Measurements from ENCODE around the gene ABCB8. TPM values are rescaled to one million over a fixed set of nuclear protein-coding genes. Genes with fewer than 3 reads are reported as not detected.
A peak's percentile ranks its signal among the peaks of the same experiment; 100 is the strongest.

ABCB8 gene
- total RNA-seq, 2 experiments from 2014 or later: 57.0 to 62.2 TPM

DNA sequence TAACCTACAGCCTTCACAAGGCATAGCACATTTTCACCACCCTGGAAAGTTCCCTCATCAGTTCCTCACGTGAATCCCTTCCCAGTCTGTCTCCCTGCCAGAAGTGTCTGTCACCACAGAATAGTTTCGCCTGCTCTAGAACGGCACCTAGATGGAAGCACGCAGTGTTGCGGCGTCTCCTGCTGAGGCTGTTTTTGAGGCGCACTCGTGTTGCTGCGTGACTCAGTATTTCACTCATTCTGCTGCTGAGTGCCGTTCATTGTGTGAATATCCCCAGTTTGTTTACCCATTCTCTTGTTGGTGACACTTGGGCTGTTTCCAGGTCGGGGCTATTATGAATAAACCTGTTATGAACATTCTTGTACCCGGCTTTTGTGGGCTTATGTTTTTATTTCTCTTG lies 24.7 kb upstream of the ABCB8 start:
- Mint-ChIP-seq H3K27ac (no peak overlapping the region), H3K27me3 (no peaks in the 10 kb centered on the region), H3K4me3 (no peak overlapping the region), H3K4me1 (ENCODE audit: low read depth) (peaks cover 41% of the 10 kb centered on the region), H3K36me3 (ENCODE audit: low read depth) (peaks cover 8% of the 10 kb centered on the region), H3K9me3 (no peaks in the 10 kb centered on the region)
- ATAC-seq (ENCODE audit: poor library complexity): no peak
- Histone ChIP-seq H3K4me3 (ENCODE audit: low read length) (no peak overlapping the region), H3K27ac (ENCODE audit: low read depth in 1 of 2, low read length in 2 of 2) (no peak overlapping the region), H3K27me3 (ENCODE audit: control insufficient read depth in 1 of 2, insufficient read depth in 2 of 2, low read length in 2 of 2) (no peaks in the 10 kb centered on the region), H3K4me1 (ENCODE audit: insufficient read depth, low read length) (peaks cover 47% of the 10 kb centered on the region), H3K36me3 (ENCODE audit: insufficient read depth, low read length) (peaks cover 5% of the 10 kb centered on the region), H3K9me3 (ENCODE audit: control insufficient read depth in 1 of 2, insufficient read depth in 1 of 2, low read length in 2 of 2) (no peaks in the 10 kb centered on the region)
- no peak for TF ChIP-seq CTCF (IDR thresholded peaks at IDR 0.05)
- intact Hi-C loops (cut with DNase I, micrococcal nuclease): no loop called here
- ChIA-PET POLR2A (interaction anchor here (1.4 kb wide), 1 partner anchor 10 kb away, joined by 4 read pairs; no protein-coding TSS in a partner anchor), CTCF (no interaction called here)
- no peak for DNase-seq

- ChIA-PET POLR2A (interaction anchor here (1.8 kb wide), 1 partner anchor 8 kb away, joined by 7 read pairs; no protein-coding TSS in a partner anchor), CTCF (interaction anchor here (1.1 kb wide), 1 partner anchor 43 kb away, joined by 3 read pairs; no protein-coding TSS in a partner anchor)
- no peak for TF ChIP-seq CTCF (IDR thresholded peaks at IDR 0.05)
- H3K4me1 ChIP-seq (ENCODE audit: insufficient read depth, low read length): peaks cover 48% of the 10 kb centered on the region
- intact Hi-C loops (cut with DNase I, micrococcal nuclease): no loop called here
- Mint-ChIP-seq H3K27me3 (no peaks in the 10 kb centered on the region), H3K36me3 (ENCODE audit: low read depth) (peaks cover 8% of the 10 kb centered on the region), H3K4me1 (ENCODE audit: low read depth) (peaks cover 48% of the 10 kb centered on the region), H3K9me3 (no peaks in the 10 kb centered on the region), H3K4me3 (no peak overlapping the region), H3K27ac (no peak overlapping the region)
- H3K27me3 ChIP-seq (ENCODE audit: control insufficient read depth in 1 of 2, insufficient read depth in 2 of 2, low read length in 2 of 2): no peaks in the 10 kb centered on the region
- no peak for DNase-seq
- no peak overlapping the region for H3K27ac ChIP-seq (ENCODE audit: low read depth in 1 of 2, low read length in 2 of 2)
- H3K9me3 ChIP-seq (ENCODE audit: control insufficient read depth in 1 of 2, insufficient read depth in 1 of 2, low read length in 2 of 2): no peaks in the 10 kb centered on the region
- H3K36me3 ChIP-seq (ENCODE audit: insufficient read depth, low read length): peaks cover 5% of the 10 kb centered on the region
- H3K4me3 ChIP-seq (ENCODE audit: low read length): no peak overlapping the region
- ATAC-seq (ENCODE audit: poor library complexity): no peak
Observed at GRCh38 chr7:151005566-151005965, 22.7 kb upstream of the ABCB8 start.

DNA sequence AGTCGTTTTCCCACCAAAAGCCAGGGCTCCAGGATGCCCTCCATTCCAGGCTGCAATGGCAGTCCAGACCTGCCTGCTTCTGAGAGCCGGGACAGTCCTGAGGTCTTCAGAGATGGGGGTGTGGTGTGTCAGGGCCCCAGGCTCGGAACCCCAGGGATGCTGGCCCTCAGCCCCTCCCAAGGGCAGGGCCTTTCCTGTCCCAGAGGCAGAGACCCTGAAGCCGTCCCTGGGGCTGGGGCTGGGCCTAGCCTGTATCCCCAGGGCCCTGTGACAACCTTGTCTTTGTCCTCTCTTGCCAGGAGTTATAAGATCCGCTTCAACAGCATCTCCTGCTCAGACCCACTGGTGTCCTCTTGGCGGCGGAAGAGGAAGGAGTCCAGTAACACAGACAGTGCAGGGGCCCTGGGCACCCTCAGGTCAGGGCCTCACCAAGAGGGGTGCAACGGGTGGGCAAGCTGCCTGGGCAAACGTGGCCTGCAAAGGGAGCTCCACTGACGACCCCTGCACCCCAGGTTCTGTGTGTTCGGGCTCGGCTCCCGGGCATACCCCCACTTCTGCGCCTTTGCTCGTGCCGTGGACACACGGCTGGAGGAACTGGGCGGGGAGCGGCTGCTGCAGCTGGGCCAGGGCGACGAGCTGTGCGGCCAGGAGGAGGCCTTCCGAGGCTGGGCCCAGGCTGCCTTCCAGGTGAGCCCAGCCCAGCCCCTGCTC lies 21.5 kb upstream of the ABCB8 start:
- H3K36me3 ChIP-seq (ENCODE audit: insufficient read depth, low read length): peaks cover 3% of the 10 kb centered on the region
- ChIA-PET POLR2A (interaction anchor here (0.9 to 3.2 kb wide), 4 partner anchors 10 to 22 kb away, joined by 3 to 14 read pairs (median 8); no protein-coding TSS in a partner anchor), CTCF (interaction anchor here (1.1 kb wide), 1 partner anchor 44 kb away, joined by 3 read pairs; no protein-coding TSS in a partner anchor)
- no peaks in the 10 kb centered on the region for H3K27me3 ChIP-seq (ENCODE audit: control insufficient read depth in 1 of 2, insufficient read depth in 2 of 2, low read length in 2 of 2)
- no peak for TF ChIP-seq CTCF (IDR thresholded peaks at IDR 0.05)
- DNase-seq (peak in 1 of 14 experiments; percentile 20), ATAC-seq (ENCODE audit: poor library complexity) (no peak)
- no peaks in the 10 kb centered on the region for H3K27me3 Mint-ChIP-seq
- no peak overlapping the region for H3K4me3 Mint-ChIP-seq
- no peak overlapping the region for H3K4me3 ChIP-seq (ENCODE audit: low read length)
- intact Hi-C loops (cut with DNase I, micrococcal nuclease): no loop called here
- H3K9me3 ChIP-seq (ENCODE audit: control insufficient read depth in 1 of 2, insufficient read depth in 1 of 2, low read length in 2 of 2): no peaks in the 10 kb centered on the region
- peaks cover 55% of the 10 kb centered on the region for H3K4me1 ChIP-seq (ENCODE audit: insufficient read depth, low read length)
- no peak overlapping the region for H3K27ac ChIP-seq (ENCODE audit: low read depth in 1 of 2, low read length in 2 of 2)
- peak overlapping the region; percentile 88 for H3K27ac Mint-ChIP-seq
- H3K36me3 Mint-ChIP-seq (ENCODE audit: low read depth): peaks cover 8% of the 10 kb centered on the region
- no peaks in the 10 kb centered on the region for H3K9me3 Mint-ChIP-seq
- H3K4me1 Mint-ChIP-seq (ENCODE audit: low read depth): peaks cover 54% of the 10 kb centered on the region
